HUES6 (cell line): ENCODE results near the gene FOLR3.
A peak's percentile ranks its signal among the peaks of the same experiment; 100 is the strongest.

ENCODE experiments used
- H3K27ac ChIP-seq: 2 replicates; pipeline ENCODE4 v1.7.0; 2013; ENCODE audit warnings: low read depth, mild to moderate bottlenecking, low read length, inconsistent platforms
- H3K27me3 ChIP-seq: 2 replicates; pipeline ENCODE4 v1.6.1; 2013; ENCODE audit warnings: low read length; ENCODE audit not compliant: control insufficient read depth, insufficient read depth
- H3K36me3 ChIP-seq: 2 replicates; pipeline ENCODE4 v1.6.1; 2013; ENCODE audit warnings: low read length; ENCODE audit not compliant: control insufficient read depth, insufficient read depth
- H3K4me1 ChIP-seq: 2 replicates; pipeline ENCODE4 v1.6.1; 2013; ENCODE audit warnings: low read length; ENCODE audit not compliant: control insufficient read depth, insufficient read depth
- H3K4me3 ChIP-seq: 2 replicates; pipeline ENCODE4 v1.5.1; 2013; ENCODE audit warnings: low read depth, low read length
- H3K9ac ChIP-seq: one replicate; pipeline ENCODE4 v1.6.1; 2013; ENCODE audit warnings: mild to moderate bottlenecking, low read length
- H3K9me3 ChIP-seq: 2 replicates; pipeline ENCODE4 v1.6.1; 2013; ENCODE audit warnings: low read depth, low read length; ENCODE audit not compliant: control insufficient read depth, insufficient read depth

The FOLR3 gene

DNA sequence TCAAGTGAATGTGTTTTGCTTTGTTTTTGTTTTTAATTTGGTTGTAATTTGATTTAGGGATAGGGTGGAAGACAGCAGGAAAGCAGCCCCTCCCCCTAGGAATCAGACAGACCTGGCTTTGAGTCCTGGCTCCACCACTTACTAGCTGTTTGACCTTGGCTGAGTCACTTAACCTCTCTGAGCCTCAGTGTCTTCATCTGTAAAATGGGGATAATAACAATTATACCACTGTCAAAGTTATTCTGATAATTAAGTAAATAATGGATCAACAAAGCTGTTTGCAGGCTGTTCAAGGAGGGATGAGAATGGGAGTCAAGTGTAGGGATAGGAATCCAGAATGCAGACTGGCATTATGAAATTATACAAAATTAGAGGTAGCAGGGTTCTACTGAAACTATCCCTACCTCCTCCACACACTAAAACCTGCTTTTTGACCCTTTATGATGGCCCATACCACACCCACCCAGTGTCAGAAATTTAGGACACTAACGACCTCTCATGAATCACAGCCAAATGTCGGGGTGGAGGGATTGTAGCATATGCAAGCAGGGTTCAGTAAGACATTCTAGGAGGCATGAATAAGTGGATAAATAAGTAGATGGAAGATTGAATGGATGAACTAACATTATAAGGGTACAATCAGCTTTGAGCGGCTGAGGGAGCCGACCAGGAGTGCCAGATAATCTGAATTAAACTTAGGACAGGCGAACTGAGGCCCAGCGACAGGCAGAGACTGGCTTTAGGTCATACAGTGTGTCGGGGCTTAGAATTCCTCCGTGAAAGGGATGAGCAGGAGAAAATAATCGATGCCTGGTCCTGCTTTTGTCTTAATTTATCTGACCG is 24.0 kb upstream of the FOLR3 start:
- Histone ChIP-seq H3K27me3 (no peaks in the 10 kb centered on the region), H3K4me1 (peaks cover 12% of the 10 kb centered on the region), H3K9me3 (no peaks in the 10 kb centered on the region), H3K36me3 (peaks cover 21% of the 10 kb centered on the region), H3K27ac (peak overlapping the region; percentile 28), H3K4me3 (peak overlapping the region; percentile 75), H3K9ac (peak overlapping the region; percentile 98)

DNA sequence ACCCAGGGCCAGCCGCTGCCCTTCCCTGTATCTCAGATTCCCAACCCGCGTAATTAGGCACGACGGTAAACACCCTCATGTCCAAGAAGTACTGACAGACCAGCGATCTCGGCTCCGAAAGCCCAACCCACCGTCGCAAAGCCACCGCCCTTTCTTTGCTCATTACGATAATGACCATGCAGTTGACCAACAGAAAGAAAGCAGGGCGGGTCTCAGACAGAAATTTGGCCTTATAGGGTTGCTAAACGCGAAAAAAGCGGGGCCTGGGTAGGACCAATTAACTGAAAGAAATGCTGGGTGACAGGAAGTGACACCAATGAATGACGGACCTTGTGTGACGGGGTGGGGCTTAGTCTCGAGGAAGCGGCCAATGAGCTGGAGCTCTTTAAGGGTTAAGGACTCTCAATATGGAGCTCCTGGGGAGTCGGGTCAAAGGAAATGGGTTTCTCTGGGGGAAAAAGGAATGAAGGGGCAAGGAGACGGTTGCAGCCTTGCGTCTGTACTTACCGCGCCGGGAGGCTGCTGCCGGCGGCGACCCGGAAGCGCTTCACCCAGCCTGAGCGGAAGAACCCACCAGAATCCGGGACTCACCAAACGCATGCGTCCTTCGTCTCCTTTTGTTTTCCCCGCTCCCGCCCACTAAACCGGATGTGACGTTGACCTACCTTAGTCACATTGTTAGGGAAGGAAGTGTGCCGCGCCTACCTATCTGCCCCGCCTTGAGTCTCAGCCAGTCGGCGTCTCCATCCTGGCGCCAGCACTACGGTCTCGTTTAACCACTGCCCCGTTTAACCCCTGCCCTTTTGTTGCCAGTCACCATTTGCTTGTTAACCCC is 23.2 kb upstream of the FOLR3 start, which contains the start of gene ANAPC15:
ANAPC15 (minus strand) TSS at position 553 of the 835 bp plus-strand sequence. CDS start 1,419 bp downstream, outside the sequence.
- Histone ChIP-seq H3K27me3 (no peaks in the 10 kb centered on the region), H3K4me3 (peak within 1 kb of the TSS; percentile 75), H3K9me3 (no peaks in the 10 kb centered on the region), H3K27ac (peak within 1 kb of the TSS; percentile 98), H3K9ac (peak within 1 kb of the TSS; percentile 98), H3K36me3 (peaks cover 21% of the 10 kb centered on the region), H3K4me1 (peaks cover 12% of the 10 kb centered on the region)

DNA sequence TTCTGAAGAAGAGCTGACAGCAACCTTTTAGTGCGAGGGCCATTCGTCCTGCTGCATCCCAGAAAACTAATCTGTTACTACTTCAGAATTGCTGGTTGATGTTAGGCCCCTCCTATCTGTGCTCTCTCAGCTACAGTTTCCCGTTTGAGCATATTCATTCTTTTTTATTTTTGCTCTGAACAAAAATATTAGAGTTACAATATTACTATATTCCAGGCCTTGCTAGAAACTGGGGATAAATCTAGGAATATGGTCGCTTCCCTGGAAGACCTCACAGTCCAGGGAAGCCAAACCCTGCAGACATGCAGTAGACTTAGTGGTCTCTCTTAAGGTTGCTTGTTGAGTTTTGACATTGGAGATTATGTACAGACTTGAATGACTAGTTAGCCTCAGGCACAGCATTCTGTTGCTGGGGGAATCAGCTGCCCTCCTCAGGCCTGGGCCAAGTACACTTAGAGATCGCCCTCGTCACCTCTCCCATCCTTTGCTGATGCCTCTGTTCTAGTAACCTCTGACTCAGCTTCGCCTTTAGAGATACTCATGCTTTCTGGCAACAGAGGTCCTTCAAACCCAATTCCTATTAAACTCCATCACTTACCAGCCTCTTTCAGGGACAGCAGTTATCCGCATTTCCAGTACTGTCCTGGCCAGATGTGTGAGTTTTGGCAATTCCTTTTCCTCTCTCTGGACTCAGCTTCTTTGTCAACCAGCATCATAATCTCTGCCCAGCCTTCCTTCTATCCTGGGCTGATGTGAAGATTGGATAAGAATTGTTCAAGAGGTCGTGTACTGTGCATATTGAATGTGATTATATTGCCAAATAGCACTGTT is 22.3 kb upstream of the FOLR3 start:
- H3K27me3 ChIP-seq: no peaks in the 10 kb centered on the region
- H3K9me3 ChIP-seq: no peaks in the 10 kb centered on the region
- peaks cover 19% of the 10 kb centered on the region for H3K36me3 ChIP-seq
- peak overlapping the region; percentile 75 for H3K4me3 ChIP-seq
- peaks cover 12% of the 10 kb centered on the region for H3K4me1 ChIP-seq
- peak overlapping the region; percentile 98 for H3K9ac ChIP-seq
- H3K27ac ChIP-seq: peak overlapping the region; percentile 98

DNA sequence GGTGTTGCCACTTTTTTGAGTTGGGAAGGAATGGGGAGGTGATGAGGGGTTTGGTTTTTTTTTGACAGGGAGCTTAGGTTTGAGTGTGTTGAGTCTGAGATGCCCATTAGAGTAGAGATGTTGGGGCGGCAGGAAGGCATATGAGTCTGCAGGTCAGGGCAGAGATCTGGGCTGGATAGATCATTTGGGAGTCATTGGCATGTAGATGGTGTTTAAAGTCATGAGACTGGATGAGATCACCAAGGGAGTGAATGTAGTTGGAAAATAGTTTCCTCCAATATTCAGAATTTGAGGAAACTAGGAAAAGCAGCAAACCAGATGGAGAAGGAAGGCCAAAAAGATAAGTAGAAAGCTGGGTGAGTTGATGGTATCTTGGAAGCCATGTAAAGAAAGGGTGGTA is 21.0 kb upstream of the FOLR3 start:
- Histone ChIP-seq H3K4me3 (no peak overlapping the region), H3K27ac (no peak overlapping the region), H3K4me1 (peaks cover 12% of the 10 kb centered on the region), H3K9me3 (no peaks in the 10 kb centered on the region), H3K9ac (no peak overlapping the region), H3K36me3 (peaks cover 14% of the 10 kb centered on the region), H3K27me3 (no peaks in the 10 kb centered on the region)

- Histone ChIP-seq H3K27me3 (no peaks in the 10 kb centered on the region), H3K9ac (no peak overlapping the region), H3K36me3 (no peaks in the 10 kb centered on the region), H3K27ac (no peak overlapping the region), H3K4me3 (no peak overlapping the region), H3K4me1 (peaks cover 12% of the 10 kb centered on the region), H3K9me3 (no peaks in the 10 kb centered on the region)
Measured at GRCh38 chr11:72116019-72116755, 19.3 kb upstream of the FOLR3 start.

- Histone ChIP-seq H3K9me3 (no peaks in the 10 kb centered on the region), H3K4me3 (no peak overlapping the region), H3K27me3 (no peaks in the 10 kb centered on the region), H3K27ac (no peak overlapping the region), H3K36me3 (no peaks in the 10 kb centered on the region), H3K4me1 (no peaks in the 10 kb centered on the region), H3K9ac (no peak overlapping the region)
Measured at GRCh38 chr11:72119198-72119597, 16.3 kb upstream of the FOLR3 start.

DNA sequence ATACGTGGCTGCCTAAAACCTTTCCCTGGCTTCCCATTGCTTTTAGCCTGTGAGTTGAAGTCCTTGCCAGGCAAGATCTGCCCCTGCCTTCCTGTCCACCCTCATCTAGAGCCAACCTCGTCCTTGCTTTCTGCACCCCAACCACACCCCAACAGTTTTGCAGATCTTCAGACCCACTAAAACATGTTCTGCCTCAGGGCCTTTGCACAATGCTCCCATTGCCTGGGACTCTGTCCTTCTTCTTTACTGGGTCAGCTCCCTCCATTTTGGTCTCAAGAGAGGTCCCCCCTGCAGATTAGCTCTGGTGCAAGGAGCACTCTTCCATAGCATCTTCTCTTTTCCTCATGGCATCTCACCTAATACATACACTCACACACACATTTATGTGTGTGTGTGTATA is 14.6 kb upstream of the FOLR3 start:
- Histone ChIP-seq H3K36me3 (no peaks in the 10 kb centered on the region), H3K4me3 (no peak overlapping the region), H3K9me3 (0 out of 2 replicates have a peak, but pooled peaks cover 5% of the 10 kb centered on the region), H3K27ac (no peak overlapping the region), H3K4me1 (no peaks in the 10 kb centered on the region), H3K27me3 (no peaks in the 10 kb centered on the region), H3K9ac (no peak overlapping the region)

GRCh38 chr11:72122607-72123006 is 12.9 kb upstream of the FOLR3 start:
- Histone ChIP-seq H3K4me1 (no peaks in the 10 kb centered on the region), H3K36me3 (no peaks in the 10 kb centered on the region), H3K9me3 (peaks cover 11% of the 10 kb centered on the region; the same call in 1 of the 2 replicates), H3K27me3 (no peaks in the 10 kb centered on the region), H3K27ac (no peak overlapping the region), H3K4me3 (no peak overlapping the region), H3K9ac (no peak overlapping the region)

DNA sequence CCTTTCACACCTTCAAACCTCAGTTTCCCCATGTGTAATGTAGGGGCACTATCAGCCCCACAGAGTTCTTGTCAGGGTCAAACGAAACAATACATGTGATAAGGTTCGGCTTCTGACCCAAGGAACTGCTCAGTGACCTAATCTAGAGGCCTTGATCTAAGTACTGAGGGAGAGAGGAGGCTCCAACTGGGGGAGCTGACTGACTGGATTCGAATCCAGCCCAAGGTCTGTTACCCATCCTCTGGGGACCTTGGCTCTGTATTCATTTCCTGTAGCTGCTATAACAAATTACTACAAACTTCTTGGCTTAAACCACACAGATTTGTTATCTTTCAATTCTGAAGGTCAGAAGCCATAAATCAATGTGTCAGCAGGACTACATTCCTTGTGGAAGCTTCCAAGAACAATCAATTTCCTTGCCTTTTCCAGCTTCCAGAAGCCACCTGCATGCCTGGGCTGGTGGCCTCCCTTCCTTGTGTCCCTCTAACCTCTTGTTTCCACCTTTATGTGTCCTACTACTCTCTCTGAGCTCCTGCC is 12.3 kb upstream of the FOLR3 start:
- Histone ChIP-seq H3K27ac (no peak overlapping the region), H3K9ac (no peak overlapping the region), H3K4me3 (no peak overlapping the region), H3K4me1 (no peaks in the 10 kb centered on the region), H3K36me3 (no peaks in the 10 kb centered on the region), H3K9me3 (peaks cover 13% of the 10 kb centered on the region), H3K27me3 (no peaks in the 10 kb centered on the region)

DNA sequence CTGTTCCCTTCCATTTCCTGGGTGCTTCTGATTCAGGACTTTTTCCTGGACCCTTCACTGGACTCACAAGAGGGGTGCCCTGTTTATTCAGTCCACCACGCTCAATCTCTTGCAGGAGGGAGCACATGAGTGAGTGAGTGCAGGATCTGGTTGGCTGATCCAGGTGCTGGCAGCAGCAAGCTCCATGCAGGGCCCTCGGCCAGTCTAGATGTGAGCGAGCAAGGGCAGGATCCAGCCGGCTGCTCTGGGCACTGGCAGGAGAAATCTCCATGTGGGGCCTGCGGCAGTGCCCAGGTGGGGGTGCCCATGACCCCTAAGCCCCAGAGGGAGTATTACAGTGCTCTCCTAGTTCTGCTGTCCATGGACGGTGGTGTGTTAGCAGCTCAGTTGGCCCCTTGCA is 11.5 kb upstream of the FOLR3 start:
- H3K4me1 ChIP-seq: no peaks in the 10 kb centered on the region
- peaks cover 22% of the 10 kb centered on the region for H3K9me3 ChIP-seq
- no peaks in the 10 kb centered on the region for H3K27me3 ChIP-seq
- no peak overlapping the region for H3K4me3 ChIP-seq
- no peak overlapping the region for H3K9ac ChIP-seq
- no peak overlapping the region for H3K27ac ChIP-seq
- H3K36me3 ChIP-seq: no peaks in the 10 kb centered on the region
